IPS-NIHi7 (cell line): Measurements from ENCODE around the gene CATSPER3.

Experiments
- DNase-seq: peaks from one replicate; pipeline ENCODE4 v3.0.0; 2012; ENCODE audit warnings: mixed read lengths; ENCODE audit errors: extremely low spot score

The CATSPER3 gene

GRCh38 chr5:135041145-135041587 is 73.5 kb downstream of the CATSPER3 start:
- no peak for DNase-seq

- no peak for DNase-seq
Measured at GRCh38 chr5:135041726-135042125, 74.0 kb downstream of the CATSPER3 start.

GRCh38 chr5:135042595-135042994 is 74.9 kb downstream of the CATSPER3 start:
- no peak for DNase-seq

- DNase-seq, result no peak
Measured at GRCh38 chr5:135045488-135045887, 77.8 kb downstream of the CATSPER3 start.

GRCh38 chr5:135046661-135047346 is 79.1 kb downstream of the CATSPER3 start:
- no peak for DNase-seq

- no peak for DNase-seq
Measured at GRCh38 chr5:135047347-135047695, 79.6 kb downstream of the CATSPER3 start.

GRCh38 chr5:135048286-135048685 is 80.6 kb downstream of the CATSPER3 start:
- no peak for DNase-seq

- DNase-seq, result no peak
Measured at GRCh38 chr5:135048930-135049329, 81.2 kb downstream of the CATSPER3 start.

- no peak for DNase-seq
Measured at GRCh38 chr5:135050244-135050767, 82.6 kb downstream of the CATSPER3 start.

GRCh38 chr5:135051399-135051798 is 83.7 kb downstream of the CATSPER3 start:
- DNase-seq, result no peak

GRCh38 chr5:135051872-135052271 is 84.2 kb downstream of the CATSPER3 start:
- DNase-seq, result no peak

- DNase-seq, result no peak
Measured at GRCh38 chr5:135052511-135053145, 84.9 kb downstream of the CATSPER3 start.

- DNase-seq, result no peak
Measured at GRCh38 chr5:135053278-135053677, 85.6 kb downstream of the CATSPER3 start.

GRCh38 chr5:135053989-135054388 is 86.3 kb downstream of the CATSPER3 start:
- no peak for DNase-seq

- no peak for DNase-seq
Measured at GRCh38 chr5:135054546-135054945, 86.8 kb downstream of the CATSPER3 start.

GRCh38 chr5:135055396-135055795 is 87.7 kb downstream of the CATSPER3 start:
- DNase-seq, result no peak

GRCh38 chr5:135056316-135057030 is 88.8 kb downstream of the CATSPER3 start:
- DNase-seq, result no peak

GRCh38 chr5:135057233-135057632 is 89.5 kb downstream of the CATSPER3 start:
- no peak for DNase-seq

- no peak for DNase-seq
Measured at GRCh38 chr5:135058331-135058732, 90.6 kb downstream of the CATSPER3 start.

GRCh38 chr5:135059000-135059923 is 91.6 kb downstream of the CATSPER3 start:
- DNase-seq, result no peak

- DNase-seq, result no peak
Measured at GRCh38 chr5:135060021-135060420, 92.3 kb downstream of the CATSPER3 start.

- no peak for DNase-seq
Measured at GRCh38 chr5:135061001-135061400, 93.3 kb downstream of the CATSPER3 start.
